ENCODE results near the gene KRT17.
"Not testable (repeated sequence)": the region's sequence is repeated elsewhere in the genome, so short reads cannot be mapped to it uniquely, and the experiment has no call there.

The KRT17 gene

GRCh38 chr17:41633556-41634199 is 9.3 kb upstream of the KRT17 start:
- no peak for DNase-seq

GRCh38 chr17:41632482-41633105 is 8.2 kb upstream of the KRT17 start:
- no peak for DNase-seq

GRCh38 chr17:41631898-41632285 is 7.5 kb upstream of the KRT17 start:
- no peak for DNase-seq

- no peak for DNase-seq
Measured at GRCh38 chr17:41631025-41631897, 6.9 kb upstream of the KRT17 start.

- no peak for DNase-seq
Measured at GRCh38 chr17:41629826-41630670, 5.7 kb upstream of the KRT17 start.

- no peak for DNase-seq
Measured at GRCh38 chr17:41629316-41629715, 4.9 kb upstream of the KRT17 start.

- DNase-seq = not testable (repeated sequence)
Measured at GRCh38 chr17:41628621-41629255, 4.4 kb upstream of the KRT17 start.

- not testable (repeated sequence) for DNase-seq
Measured at GRCh38 chr17:41628073-41628370, 3.6 kb upstream of the KRT17 start.

GRCh38 chr17:41627316-41628072 is 3.1 kb upstream of the KRT17 start:
- no peak for DNase-seq

- DNase-seq = not testable (repeated sequence)
Measured at GRCh38 chr17:41626914-41627295, 2.5 kb upstream of the KRT17 start.

GRCh38 chr17:41626028-41626913 is 1.9 kb upstream of the KRT17 start:
- not testable (repeated sequence) for DNase-seq

- no peak for DNase-seq
Measured at GRCh38 chr17:41625602-41626001, 1.2 kb upstream of the KRT17 start.

- not testable (repeated sequence) for DNase-seq
Measured at GRCh38 chr17:41623184-41623861, 1.1 kb downstream of the KRT17 start.

GRCh38 chr17:41622340-41623183 is 1.8 kb downstream of the KRT17 start:
- not testable (repeated sequence) for DNase-seq

GRCh38 chr17:41621916-41622315 is 2.5 kb downstream of the KRT17 start:
- DNase-seq = no peak

- not testable (repeated sequence) for DNase-seq
Measured at GRCh38 chr17:41621435-41621817, 2.9 kb downstream of the KRT17 start.

- no peak for DNase-seq
Measured at GRCh38 chr17:41620583-41621434, 3.6 kb downstream of the KRT17 start.

GRCh38 chr17:41619927-41620582 is 4.3 kb downstream of the KRT17 start:
- DNase-seq = not testable (repeated sequence)
